Fibroblast of gingiva (primary cell): ENCODE results near the gene TENM4.

ENCODE experiments used
- DNase-seq: peaks from one replicate; pipeline ENCODE4 v3.0.0-alpha.2; 2011; ENCODE audit warnings: low read depth

The TENM4 gene

DNA sequence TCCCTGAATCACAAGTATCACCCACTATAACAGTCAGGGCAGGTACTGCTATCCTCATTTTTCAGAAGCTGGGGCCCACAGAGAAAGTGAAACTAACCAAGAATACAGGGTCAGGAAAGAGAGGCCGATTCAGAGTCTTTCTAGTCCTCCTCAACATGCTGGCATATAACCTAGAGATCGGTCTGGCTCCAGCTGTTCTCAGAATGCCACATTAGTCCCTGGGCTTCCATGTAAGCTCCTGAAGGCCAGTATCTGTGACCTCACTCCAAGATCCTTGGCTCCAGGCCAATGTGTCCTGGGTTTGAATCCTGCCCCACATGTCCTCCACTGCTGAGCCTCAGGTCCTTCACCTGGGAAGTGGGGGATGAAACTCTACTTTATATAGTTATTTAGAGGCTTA lies 50.4 kb downstream of the TENM4 start:
- no peak for DNase-seq

DNA sequence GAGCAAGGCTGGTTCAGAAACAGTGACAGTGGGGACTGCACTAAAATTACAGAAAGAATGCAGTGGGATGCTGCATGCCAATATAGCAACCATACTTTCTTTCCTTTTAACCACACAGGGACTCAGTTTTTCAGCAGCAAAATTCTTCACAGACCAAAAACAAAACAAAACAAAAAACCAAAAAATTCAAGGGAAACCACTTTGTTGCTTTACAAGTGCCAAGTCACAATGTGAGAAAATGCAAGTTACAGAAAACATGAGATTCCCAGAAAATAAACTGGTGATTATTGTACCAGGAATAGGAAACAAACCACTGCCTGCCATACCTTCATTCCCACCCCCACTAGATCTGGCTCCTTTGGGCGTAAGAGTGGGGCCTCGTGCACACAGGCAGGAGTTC lies 52.6 kb downstream of the TENM4 start:
- DNase-seq, result no peak

DNA sequence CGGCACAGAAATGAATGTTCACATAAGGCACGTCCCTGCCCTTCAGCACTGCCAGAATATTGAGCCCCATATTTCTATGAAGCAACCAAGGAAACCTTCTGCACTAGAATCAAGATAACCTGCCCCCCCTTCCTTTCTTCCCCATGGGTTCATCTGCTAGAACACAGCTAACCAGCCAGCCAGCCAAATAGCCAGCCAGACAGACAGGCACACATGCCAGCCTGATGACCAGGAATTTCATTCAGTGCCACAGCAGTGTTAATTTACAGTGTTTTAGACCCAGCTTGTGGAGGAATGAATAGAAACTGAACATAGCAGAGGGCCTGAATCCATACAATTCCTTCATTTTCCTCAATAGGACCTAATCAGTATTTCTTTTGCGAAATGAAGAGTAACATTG lies 57.0 kb downstream of the TENM4 start:
- DNase-seq, result no peak

DNA sequence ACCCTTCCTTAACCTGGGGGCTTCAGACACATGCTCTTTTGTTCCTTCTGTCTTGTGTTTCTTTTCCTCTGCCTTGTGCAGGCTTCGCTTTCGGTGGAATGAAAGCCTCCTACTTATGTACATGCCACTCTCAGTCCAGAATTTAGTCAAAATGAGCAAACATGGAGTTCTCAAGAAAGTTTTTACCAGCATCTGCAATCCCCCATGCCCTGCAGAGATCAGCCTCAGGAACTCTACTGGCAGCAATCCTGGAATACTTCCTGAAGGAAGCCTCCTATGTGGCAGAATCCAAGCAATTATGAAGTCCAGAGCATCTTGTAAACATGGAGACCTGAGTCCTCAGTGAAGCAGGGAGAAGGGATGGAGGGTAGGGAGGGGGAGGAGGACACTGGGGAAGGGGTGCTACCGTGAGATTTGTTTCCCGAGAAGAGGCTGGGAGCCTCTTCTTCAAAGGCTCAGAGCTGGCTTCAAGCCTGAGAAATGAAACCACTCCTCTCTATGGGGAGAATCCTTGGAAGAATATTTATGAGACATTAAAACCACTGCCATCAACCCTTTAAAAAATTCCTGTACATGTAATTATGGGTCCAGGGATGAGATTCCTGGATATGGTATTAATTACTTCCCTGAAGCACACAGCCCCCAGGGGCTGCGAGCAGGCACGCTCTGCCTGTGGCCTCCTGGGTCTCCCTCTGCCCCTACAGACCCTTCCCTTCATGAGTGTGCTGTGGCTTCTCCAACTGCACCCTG lies 58.4 kb downstream of the TENM4 start:
- no peak for DNase-seq

DNA sequence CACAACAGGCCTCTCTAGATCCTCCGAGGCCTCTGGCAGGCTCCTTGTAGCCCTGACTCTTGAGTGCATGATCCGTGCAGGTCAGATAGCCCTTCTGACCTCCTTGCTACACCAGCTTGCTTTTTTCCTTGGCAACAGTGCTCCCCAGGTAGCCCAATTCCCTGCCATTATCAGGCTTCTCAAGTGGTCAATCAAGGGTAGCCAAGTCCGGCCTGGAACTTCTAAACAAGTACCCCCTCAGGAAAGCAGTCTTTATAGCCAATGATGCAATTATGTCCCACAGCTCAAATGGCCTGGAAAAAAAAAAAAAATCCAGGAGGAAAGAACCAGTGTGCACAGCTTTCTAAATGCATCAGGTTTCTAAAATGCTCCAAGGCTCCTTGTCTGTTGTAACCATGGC lies 59.8 kb downstream of the TENM4 start:
- no peak for DNase-seq

DNA sequence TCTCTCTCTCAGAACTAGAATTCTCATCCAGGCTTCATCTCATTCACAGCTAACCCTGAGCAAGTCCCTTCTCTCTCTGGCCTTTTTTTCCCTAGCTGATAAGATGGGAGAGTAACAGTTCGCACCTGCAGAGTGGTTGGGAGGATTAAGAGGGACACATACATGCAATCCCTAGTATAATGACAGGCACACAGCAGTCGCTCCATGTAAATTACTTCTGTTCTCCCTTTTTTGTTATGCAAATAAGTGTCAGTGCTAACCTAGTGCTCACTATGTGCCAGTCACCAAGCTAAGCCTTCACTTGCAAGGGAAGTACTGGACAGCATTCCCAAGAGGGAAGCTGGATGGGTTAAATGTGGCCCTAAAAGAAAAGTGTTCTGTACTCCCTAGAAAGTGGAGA lies 63.4 kb downstream of the TENM4 start:
- no peak for DNase-seq

DNA sequence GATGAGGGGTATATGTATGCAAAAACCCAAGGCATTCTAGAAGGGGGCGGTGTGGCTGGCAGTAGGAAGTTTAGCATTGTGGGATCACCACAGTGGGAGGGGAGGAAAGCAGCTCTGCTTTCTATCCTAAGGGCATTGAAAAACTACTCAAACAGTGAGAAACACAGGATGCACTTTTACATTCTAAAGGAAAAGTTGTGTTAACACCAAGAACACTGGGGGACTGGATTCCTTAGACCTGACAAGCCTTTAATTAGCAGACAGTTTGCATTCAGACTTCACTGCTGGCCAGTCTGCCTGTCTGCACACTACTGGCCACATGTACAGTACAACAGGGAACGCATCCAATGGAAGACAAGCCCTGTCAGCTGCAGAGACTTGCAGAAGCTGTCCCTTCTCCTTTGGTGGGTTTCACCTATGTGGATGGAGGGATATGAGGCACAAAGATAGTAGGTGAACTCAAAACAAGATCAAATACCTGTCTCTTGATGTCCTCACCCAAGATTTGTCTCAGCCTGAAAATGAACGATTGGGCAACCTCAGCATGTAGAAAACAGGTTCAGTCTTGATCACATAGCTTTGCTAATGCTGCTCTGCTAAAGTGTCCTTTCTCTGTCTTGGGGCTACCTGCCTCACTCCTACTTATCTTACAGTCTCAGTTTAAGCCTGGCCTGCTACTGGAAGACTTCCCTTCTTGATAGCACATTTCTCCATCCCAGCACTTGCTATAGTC lies 64.8 kb downstream of the TENM4 start:
- DNase-seq, result no peak

DNA sequence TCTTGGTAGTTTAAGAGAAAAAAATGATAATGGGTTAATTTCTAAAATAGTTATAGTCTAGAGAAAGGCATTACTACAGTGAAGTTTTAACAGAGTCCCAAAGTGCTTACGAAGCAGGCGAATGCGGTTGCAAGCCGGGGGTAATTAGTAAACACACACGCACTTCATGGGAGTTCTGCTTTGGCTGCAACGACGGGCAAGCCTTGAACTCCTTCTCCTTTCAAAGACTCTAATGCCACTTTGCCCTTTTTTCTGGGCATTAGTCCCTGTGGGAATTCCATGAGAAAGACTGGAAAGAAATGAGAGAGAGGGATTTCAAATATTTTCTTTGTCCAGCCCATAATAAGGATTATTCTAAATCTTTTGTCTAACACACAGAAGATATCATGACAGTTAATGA lies 66.1 kb downstream of the TENM4 start:
- DNase-seq, result no peak

DNA sequence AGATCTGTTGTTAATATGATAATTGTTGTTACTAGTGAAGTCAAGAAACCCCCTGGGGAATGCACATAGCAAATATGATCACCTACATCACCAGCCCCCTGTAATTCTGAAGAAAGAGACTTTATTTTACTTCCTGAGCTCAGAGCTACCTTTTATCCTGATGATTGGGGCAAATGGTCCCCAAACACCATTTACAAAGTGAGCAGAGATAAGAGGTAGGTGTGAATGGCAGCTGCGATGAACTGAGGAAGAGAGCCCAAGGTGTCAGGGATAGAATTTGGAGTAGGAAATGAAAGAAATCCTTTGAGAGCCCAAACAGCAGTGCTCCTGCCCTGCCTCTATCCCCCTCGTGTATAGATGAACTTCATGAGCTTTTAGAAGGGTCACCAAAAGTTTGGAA lies 69.1 kb downstream of the TENM4 start:
- no peak for DNase-seq

DNA sequence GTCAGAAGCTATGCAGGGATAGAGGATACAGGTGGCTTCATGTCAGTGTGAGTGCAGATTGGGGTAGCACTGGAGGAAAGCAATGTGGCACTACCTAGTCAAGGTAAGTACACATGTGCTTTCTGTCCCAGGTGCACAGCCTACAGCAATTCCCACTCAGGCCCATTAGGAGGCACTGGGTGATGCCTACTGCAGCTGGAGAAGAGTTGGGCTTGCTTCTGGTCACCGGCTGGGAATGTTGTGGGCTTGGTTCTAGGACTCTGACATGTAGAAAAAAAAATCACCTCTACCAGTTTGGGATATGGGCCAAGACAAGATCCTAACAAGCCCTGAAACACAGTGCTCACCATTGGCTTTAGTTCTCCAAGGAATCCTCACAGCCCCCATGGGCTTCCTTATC lies 69.7 kb downstream of the TENM4 start:
- DNase-seq, result no peak

DNA sequence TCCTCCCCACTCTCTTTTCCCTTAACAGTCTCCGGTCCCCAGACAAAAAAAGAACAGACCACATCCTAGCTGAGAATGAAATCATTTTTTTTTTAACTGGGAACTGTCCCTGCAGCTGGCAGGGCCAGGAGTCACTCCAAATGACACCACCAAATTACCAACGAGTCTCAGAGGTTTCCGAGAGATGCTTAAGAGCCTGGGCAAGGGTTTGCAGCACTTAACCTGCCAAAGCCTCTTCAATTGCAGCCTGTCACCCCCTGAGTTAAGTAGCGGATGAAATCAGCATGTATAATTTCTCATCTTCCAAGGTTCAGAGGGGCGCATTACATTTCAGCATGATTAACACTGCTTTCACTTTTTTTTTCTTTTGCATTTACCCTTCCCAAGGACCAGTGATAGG lies 71.8 kb downstream of the TENM4 start:
- no peak for DNase-seq

DNA sequence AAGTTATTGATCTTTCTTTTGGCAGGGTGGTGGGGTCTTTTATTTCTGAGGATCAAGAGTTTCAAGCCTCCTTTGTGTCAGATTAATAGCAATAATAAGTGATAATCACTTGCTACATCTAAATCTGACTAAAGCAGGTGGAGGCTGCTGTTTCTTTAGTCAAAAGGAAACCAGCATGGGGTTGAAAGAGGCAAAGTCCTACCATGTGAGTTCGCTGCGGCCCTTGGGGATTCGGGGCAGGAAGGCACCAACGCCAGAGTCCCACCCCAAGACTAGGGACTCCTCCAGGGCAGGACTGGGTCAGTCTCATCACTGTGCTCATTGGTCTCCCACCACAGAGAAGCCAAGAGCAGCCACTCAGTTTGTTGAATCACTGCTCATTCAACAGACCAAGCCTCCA lies 73.0 kb downstream of the TENM4 start:
- no peak for DNase-seq

DNA sequence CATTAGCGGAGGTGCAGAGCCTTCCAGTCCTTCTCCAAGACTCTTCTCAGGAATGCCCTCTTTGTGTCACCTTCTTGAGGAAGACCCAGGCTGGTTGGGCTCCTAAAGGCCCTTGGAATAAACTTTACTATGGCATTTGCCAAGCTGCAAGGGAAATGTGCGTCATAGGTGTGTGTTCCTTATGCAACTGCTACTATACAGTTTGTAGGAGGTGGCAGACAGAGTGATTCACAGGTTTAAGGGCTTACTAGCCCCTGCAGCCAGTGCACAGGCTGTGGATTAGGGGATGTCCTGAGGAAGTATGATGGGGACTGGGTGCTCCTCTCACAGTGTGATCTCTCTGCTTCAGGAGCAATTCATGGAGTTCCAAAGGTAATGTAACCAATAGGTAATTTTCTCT lies 74.6 kb downstream of the TENM4 start:
- DNase-seq, result no peak

DNA sequence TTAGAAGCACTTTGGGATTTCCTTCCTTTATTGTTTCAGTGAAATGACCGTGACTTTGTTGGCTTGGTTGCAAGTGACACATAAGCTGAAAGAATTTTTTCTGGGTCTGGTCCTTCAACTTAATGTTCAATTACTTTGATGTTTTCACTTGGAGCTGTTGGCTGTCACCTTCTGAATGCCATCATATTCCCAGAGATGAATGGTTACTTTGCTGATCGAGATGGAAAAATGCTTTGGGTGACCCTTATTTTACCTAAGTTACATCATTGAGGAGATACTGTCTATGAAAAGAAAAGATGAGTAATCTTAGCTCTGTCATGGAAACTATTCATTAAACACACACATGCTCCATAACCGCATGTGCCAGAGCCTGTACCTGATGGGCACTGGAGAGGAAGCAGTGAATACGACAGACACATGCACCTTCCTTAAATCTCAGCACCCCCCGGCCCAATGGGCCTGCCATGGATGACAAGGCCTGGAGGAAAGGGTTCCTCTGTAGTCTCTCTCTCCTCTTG lies 76.9 kb downstream of the TENM4 start:
- no peak for DNase-seq

DNA sequence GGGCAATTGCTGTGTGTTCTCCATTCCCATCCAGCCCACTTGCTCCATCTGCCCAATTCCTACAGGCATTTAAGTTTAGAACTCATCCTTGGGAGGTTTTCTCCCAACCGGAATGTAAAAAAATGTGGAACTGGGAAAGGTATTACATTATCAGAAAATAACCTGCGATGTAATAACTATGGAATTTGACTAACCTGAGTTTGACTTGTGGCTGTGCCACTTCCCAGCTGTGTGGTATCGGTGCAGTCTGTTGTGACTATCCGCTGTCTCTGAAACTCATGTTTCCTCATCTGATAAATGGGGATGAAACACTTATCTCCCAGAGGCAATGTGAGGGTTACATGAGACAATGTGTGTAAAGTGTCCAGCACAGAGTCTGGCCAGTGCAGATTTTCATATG lies 77.6 kb downstream of the TENM4 start:
- no peak for DNase-seq

DNA sequence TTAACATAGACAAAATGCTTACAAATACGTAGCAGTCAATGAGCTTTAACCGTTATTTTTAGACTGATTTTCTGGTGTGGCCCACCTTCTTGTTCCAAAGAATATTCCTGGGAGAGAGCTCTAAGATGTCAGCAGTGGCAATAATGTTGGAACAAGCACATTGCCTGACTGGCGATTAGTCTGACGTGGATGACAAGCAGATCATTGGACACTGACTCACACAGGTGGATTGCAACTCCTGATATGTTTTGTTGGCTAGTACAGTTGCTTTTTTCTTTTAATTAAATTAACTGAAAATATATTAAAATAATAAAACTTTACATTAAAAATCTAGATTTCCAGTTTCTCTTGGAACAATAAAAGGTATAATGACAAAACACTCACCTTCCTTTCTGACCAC lies 78.0 kb downstream of the TENM4 start:
- no peak for DNase-seq

DNA sequence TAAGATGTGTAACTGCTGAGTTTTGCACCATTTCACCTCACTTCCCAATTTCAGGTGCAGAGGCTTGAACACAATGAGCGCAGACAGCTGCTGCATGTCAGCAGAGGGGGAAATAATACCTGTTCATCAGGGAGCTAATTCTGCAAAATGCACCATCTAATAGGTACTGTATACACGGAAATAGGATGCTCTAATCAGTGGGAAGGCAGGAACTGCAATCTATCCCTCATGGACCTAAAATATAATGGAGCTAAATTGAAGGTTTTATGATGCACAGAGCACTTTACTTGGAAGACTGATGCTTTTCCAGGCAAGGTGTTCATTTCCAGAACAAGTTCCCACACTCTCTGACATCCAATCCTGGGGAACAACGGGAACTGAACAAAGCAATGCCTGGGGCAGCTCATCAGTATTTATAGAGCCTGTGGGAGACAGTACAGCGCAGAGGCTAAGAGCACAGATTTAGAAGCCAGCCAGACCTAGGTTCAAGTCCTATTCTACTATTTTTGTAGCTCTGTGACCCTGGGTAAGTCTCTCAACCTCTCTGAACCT lies 78.5 kb downstream of the TENM4 start:
- DNase-seq, result no peak

DNA sequence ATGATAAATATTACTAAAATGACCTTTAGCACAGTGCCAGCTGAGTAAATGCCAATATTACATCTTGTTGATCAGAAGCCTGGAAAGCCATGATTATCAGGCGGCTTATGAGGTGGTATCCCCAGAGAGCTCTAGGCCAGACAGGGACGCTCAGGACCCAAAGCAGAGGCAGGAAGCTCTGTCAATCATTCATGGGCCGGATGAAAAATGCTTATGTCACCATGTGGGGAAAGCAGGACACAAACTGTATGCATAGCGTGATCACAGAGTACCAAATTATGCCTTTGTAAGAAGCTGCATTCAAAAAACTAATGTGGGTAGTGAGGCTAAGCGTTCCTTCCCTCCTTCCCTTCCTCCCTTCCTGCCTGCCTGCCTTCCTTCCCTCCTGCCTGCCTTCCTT lies 82.6 kb downstream of the TENM4 start:
- no peak for DNase-seq

DNA sequence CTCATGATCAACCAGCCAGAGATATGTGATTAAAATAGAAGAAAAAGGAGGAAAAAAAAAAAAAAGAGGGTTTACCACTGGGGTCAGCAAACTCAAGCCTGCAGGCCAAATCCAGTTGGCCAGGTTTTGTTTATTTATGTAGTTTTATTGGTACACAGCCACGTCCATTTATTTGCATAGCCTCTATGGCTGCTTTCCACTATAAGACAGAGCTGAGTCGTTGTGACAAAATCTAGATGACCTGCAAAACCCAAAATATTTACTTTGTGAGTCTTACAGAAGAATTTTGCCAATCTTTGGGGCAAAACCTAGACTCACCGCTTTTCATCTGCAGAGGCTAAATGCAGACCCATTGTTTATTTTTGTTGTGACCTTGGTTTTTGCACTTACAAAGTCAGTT lies 87.1 kb downstream of the TENM4 start:
- DNase-seq, result no peak

DNA sequence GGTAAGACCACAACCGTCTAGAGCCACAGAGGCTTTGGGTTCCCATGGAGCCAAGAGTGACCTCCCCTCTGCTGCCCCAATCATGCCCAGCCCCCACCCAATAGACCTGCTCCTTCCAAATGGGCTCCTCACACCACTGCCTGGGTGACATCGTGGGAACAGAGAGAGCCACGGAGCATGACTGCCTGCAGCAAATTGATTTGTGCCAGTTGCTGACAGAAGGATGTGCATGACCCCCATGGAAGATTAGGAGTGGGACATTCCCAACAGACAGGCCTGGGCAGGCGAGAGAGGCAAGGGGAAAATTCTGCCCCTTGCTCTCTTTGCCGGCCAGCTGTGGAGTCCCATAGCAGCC lies 88.5 kb downstream of the TENM4 start:
- no peak for DNase-seq

DNA sequence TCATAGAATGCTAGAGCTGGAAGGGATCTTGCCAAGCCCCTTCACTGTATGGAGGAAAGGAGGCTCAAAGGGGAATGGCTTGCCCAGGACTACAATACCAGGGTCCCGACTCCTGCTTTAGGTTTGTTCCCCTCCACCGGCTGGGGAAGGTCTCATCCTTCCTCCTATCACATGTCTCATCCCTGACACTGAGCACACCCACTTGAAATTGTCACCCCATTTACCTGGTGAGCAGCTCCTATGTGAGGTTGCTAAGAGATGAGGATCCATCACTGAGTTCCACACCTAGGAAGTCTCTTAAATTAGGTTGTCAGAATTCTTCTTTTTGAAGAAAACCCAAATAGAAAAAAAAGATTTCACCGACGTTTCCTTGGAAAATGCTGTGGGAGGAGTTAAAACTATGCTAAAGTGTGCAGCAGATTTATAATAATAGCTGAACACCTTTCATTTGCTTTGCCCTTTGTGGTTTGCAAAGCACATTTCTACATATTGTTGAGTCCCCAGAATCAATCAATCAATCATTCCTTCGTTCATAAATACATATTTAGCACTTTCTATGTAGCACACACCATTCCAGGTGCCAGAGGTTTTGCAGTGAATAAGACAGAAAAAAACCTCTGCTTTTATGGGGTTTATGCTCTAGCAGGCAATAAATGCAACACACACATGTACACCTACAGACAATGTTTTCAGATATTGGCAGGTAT lies 91.7 kb downstream of the TENM4 start:
- DNase-seq, result no peak

DNA sequence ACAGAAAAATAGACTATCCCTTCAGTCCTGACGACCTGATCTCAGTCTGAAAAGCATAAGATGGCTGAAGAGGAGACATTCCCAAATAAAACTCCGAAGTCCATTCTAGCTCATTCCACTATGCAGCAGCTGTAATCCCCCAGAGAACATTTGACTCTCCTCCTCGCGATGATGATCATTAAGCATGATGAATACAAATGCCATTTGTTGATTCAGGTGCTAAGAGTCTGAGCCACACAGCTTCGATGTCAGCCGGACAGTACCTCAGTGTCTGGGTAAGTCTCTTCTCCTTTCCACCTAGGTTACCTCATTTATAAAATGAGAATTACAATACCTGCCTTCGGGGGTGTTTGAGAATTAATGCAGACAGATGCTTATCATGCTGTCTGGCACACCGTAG lies 94.8 kb downstream of the TENM4 start:
- DNase-seq, result no peak

DNA sequence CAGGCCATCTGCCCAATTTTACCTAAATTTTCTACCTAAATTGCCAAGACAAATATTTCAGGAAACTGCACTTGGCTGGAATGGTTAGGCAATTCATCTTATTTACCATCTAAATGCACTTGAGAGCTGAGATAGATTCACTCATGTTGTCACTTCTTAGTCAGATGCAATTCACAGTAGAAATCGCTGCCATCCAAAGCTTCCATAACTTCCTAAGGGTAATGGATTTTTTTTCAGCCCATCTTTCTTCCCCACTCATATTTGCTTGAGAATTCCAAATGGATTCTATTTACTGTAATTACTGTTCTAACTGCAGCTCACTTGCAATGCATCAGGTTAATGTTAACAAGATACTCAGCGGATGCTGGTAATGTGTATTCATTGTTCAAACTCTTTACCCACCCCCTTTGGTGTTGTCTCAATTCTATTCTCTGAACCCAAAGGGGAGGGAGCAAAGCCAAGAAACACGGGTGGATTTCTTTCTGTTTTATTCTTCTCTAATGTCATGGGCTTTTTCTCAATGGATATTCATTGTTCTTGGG lies 96.0 kb downstream of the TENM4 start:
- no peak for DNase-seq
